NOMO-1 treated with DMSO at 0.1 percent for 48 hours (cell line): Measurements from ENCODE around the gene ZNF362.
A peak's percentile ranks its signal among the peaks of the same experiment; 100 is the strongest.

Experiments
- DNase-seq: peaks from one replicate; lab custom pipeline; 2025; ENCODE audit not compliant: unreplicated experiment; lab: John Stamatoyannopoulos, UW

ZNF362 gene

DNA sequence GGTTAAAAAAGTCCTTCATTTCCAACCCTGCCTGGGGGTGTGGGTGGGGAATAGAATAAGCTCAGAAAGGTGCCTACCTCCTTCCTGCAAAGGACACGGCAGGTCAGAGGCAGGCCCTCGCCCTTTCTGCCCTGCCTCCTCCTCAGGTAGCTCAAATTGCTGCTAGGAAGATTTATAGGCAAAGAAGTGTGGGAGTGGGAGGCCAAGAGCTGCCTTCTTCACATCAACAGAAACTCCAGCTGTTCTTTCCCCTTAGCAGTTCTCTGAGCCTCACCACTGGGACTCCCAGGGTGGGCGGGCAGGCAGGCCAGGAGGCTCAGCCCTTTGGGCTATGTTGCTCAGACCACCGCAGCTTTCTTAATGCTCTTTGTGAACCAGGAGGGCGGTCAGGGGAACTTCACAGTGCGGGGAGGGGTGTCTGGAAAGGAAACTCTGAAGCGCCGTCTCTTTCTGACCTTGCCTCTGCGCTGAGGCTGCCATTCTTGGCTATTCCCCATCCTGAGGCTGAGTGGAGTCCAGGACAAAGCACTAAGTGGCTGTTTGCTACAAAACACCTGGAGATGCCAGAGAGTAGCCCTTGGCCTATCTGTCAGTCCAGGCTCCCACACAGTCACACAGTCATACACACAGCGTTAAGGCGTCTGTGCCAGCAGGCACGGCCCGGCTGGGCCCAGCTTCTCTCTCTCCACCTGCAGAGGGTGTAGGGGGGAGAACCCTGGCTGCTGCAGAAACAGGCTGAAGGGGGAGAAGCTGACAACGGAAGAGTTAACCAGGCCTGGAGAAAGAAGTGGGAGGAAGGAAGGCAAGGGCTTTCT lies 67.6 kb downstream of the ZNF362 start:
- no peak for DNase-seq

DNA sequence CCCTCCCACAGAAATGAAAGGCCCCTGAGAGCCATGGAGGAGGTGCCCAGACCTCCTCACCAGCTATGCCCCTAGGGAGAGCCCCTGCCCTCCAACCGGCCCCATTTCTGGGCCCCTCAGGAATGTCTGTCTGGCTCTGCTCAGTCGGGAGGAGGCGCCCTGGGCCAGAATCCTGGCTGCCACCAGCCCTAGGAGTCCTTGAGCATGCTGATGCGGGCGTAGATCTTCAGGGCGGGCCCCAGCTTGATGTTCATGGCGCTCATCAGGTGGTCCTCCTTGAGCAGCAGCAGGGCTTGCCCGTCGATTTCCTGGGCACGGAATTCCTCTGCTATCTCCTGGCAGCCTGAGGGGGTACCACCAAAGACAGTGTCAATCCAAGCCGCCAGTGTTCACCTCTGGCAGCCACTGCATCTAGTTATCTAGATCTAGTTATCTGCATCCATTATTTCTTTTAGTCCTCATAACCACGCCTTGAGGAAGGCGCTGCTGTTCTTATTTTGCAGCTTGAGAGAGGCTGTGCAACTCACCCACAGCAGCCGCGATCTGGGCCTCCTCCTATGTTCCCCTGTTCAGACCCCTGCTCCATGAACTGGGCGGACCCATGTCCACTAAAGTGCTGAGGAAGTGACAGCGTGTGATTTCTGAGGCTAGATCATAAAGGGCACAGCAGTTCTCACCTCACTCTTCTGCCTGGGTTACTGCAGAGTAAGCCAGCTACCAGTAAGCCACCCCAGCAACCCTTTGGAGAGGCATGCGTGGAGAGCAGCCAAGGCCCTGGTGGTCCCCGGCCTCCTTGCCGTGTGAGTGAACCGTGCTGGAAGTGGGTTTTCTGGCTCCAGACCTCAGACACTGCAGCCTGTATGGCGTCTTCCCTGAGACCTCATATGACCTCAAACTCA lies 68.6 kb downstream of the ZNF362 start:
- no peak for DNase-seq

DNA sequence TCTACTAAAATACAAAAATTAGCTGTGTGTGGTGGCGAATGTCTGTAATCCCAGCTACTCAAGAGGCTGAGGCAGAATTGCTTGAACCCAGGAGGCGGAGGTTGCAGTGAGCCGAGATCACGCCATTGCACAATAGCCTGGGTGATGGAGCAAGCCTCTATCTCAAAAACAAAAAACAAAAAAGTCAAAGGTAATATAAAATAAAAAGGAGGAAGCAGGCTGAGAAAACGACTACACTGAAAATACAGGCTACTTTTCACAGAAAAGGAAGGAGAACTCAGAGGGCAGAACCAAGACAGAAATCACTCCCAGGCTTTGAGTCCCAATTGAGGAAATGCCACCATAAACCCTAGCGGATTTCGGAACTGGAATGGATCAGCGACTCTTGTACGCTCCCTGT lies 70.5 kb downstream of the ZNF362 start:
- peak; percentile 73 for DNase-seq

DNA sequence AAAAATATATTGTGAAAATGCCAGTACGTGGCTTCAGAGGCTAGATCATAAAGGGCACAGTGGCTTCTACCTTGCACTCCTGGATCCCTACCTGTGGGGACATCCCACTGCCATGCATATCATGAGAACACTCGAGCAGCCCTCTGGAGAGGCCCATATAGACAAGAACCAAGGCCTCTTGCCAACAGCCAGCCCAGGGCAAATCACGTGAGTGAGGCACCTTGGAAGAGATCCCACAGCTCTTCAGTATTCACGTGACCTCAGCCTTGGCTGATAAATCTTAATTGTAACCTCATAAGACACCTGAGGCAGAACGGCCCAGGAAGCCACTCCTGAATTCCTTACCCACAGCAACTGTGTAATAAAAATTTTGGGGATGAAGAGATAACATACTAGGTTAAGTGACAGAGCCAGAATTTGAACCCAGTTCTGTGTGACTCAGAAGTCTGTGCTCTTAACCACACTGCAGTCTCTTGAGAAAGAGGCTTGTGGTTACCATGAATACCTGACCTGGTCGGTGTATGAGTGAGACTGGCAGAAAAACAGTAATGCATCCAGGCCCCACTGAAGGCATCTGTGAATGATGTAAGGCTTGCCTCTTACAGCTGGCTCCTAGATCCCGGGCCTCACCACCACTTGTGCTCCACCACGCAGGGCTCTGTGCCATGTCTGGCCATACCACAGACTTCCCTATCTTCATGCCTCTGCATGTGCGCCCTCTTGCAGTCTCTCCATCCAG lies 71.5 kb downstream of the ZNF362 start:
- peak; percentile 9 for DNase-seq

- no peak for DNase-seq
Measured at GRCh38 chr1:33328817-33329216, 72.5 kb downstream of the ZNF362 start.

DNA sequence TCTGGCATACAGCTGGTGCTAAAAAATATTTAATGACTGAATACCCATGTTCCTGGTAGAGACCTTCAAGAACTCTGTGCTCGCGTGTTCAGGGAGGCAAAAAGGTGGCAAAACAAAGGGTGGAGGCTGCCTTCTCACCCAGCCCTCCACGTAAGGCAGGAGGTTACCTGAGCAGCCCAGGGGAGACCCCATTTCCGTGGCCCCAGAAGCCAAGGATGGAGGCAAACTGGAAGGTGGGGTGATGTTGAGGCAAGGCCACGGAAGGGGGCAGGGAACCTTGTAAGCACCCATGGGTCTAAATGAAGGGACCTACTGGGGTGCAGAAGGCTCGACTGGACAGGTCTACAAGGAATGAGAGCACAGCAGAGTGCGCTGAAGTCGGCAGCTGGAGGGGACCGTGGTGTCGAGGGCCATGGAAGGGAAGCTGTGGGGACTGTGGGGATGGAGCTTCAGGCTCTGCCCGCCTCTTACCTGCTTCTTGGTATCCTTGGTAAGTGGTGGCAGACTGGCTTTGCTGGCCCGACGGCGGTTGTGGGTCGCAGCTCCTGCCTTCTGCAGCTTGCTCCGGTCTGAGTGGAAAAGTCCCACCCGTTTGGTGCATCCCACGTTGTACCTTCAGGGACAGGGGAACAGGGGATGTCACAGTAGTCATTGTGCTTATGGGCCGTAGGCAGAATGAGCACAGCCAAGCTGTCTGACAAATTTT lies 73.5 kb downstream of the ZNF362 start:
- DNase-seq = no peak

GRCh38 chr1:33330361-33330890 lies 74.1 kb downstream of the ZNF362 start:
- no peak for DNase-seq

DNA sequence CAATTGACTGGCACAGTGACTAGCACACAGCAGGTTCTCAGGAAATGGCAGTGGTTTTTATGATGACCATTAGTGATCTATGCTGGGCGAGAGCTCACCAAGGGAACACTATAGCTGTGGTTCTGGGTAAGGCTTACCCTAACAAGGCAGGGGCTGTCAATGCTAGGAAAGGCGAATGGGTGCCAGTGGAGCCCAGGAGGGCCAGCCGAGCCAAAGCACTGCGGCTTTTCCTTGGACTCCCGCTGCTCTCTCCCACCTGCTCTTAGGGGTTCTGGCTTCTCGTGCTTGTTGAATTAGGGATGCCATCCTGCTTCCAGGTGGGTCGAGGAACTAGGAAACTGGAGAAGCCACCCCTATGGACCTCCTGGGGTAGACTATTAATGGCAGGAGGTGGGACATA lies 74.6 kb downstream of the ZNF362 start:
- no peak for DNase-seq

DNA sequence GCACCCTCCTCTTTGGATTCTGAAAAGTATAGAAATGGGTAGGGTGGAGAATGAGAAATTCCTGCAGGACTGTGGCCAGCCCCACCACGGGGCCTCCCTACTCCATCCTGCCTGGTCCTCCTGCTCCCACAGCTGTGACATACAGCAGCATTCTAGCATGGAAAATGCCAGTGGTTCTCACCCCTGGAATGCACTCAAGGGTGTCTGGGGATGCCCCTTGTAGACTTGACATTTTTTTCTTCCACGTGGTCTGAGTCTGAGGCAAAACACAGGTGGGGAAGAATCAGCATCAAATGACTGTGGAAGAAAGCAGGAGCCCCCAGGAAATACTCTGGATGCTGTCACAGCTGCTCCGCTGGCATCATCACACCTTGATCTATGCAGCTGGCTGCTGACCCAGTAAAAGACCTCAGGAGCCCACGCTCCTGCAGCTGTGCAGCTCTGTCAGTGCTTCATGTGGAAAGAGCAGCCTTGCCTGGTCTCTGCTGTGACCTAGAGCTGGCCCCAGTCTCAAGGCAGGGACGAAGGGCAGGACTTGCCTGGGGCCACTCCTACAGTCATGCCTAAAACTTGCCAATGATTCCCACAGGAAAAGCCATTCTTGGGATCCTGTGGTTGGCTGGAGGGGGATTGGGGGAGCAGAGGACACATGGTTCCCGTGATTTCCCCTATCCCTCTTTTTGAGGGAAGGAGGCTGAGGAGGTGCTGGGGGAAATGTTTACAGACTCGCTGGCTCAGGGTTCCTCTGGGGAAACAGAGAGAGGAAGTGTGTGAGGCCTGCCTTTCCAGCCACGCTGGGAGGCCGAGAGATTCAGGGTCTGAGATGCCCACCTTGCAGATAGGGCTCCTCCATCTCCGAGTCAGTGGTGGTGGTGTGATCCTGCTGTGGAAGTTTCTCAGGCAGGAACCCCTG lies 75.4 kb downstream of the ZNF362 start:
- DNase-seq = no peak

- DNase-seq = no peak
Measured at GRCh38 chr1:33332357-33332789, 76.1 kb downstream of the ZNF362 start.

- DNase-seq = no peak
Measured at GRCh38 chr1:33332881-33333280, 76.6 kb downstream of the ZNF362 start.

GRCh38 chr1:33334081-33334552 lies 77.8 kb downstream of the ZNF362 start:
- no peak for DNase-seq

DNA sequence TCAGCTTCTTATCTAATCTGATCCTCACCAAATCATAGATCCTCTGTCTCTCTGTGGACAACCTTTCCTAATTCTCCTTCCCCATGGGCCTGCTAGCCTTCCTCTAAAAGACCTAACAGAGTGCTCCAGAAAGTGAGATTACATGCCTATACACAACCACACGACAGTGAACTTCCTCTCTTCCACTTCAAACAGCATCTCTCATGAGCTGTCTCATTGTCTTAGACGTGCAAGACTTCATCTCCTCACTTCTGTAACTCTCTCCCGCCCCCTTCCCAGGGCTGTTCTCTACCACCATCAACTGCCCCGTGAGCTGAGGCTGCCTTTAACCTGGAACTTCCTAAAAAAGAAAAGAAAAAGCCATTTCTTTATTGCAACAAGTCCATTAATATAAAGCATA lies 78.7 kb downstream of the ZNF362 start:
- DNase-seq = peak; percentile 75

DNA sequence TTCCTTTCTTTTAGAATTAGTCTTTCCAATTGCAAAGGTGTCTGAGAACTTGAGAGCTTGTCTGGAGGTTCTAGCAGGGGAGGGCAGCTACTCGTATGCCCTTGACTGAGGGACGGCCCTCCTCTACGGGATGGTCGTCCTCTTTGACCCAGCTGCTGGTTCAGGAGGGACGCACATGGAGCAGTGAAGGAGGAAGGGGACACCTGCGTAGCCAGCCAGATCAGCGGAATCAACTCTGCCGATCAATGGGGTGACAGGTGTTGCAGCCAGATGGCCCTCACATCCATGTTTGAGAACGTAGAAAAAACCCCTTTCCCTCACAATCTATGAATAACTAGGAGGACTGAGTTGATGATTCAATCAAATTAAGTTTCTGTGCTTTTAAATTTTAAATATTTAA lies 80.3 kb downstream of the ZNF362 start:
- DNase-seq = no peak

GRCh38 chr1:33337441-33337840 lies 81.1 kb downstream of the ZNF362 start:
- DNase-seq = no peak

- no peak for DNase-seq
Measured at GRCh38 chr1:33338048-33338439, 81.8 kb downstream of the ZNF362 start.

DNA sequence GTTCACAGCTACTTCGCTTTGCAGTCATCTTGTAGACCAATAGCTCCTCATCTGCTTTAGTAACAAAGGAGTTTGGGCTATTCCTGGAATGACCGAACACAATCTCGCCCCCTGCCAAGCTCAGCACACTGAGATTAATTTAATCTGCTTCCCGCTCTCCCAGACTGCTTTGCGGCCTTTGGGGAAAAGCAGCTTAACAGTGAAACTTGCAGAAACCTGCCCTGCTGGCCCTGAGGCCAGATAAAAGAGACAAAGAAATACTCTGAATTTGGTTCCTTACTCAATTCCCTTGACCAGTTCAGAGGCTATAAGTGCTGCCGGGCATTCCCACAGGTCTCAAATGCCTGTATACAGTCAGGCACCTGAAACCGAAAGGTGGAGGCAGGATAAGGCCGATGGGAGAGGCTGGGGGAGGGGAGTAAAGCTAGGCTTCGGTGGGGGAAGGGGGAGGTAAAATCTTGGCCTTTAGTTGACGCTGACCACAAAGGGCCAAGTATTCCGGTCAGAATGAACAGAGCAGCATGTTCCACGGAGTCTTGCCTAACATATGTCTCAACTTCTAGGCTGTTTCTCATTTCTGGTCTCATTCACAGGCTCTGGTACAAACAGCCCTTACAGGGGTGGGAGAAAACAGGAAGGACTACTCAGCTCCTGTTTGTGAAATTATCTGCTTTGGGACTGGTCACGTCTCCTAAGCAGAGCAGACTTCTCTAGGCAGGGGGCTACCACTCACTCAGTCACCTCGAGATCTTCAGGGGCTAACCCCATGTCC lies 82.3 kb downstream of the ZNF362 start:
- DNase-seq = peak; percentile 93

- no peak for DNase-seq
Measured at GRCh38 chr1:33339413-33339812, 83.1 kb downstream of the ZNF362 start.

DNA sequence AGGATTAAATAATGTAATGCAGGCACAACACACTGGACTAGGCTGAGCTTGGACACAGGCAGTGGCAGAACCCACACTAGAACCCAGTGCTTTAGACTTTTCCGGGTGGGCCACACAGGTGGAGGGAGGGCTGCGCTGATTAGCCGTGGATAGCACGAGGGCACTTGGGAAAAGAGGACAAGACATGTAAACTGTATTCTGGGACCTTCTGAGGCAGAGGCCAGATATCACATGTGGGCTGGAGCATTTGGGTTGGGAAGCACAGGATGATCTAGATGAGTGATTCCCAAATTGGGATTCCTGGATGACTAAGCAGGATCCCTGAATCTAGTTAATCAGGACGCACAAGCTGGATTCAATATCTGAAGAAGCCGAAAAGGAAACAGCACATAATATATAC lies 84.9 kb downstream of the ZNF362 start:
- DNase-seq = no peak
